Activated naive CD8-positive, alpha-beta T cell (primary cell): ENCODE results near the gene PGM1.

ENCODE experiments used
- H3K27ac Mint-ChIP-seq: one replicate; pipeline ENCODE4 v1.8.0; 2021; ENCODE audit warnings: mixed read lengths
- H3K27me3 Mint-ChIP-seq: one replicate; pipeline ENCODE4 v1.8.0; 2021; ENCODE audit warnings: mixed read lengths
- H3K36me3 Mint-ChIP-seq: one replicate; pipeline ENCODE4 v1.8.0; 2021; ENCODE audit warnings: mixed read lengths
- H3K4me1 Mint-ChIP-seq: one replicate; pipeline ENCODE4 v1.8.0; 2021; ENCODE audit warnings: low read depth, mixed read lengths
- H3K4me3 Mint-ChIP-seq: one replicate; pipeline ENCODE4 v1.8.0; 2021; ENCODE audit warnings: mild to moderate bottlenecking, mixed read lengths
- H3K9me3 Mint-ChIP-seq: one replicate; pipeline ENCODE4 v1.8.0; 2021; ENCODE audit warnings: low read depth, mixed read lengths

PGM1 gene

DNA sequence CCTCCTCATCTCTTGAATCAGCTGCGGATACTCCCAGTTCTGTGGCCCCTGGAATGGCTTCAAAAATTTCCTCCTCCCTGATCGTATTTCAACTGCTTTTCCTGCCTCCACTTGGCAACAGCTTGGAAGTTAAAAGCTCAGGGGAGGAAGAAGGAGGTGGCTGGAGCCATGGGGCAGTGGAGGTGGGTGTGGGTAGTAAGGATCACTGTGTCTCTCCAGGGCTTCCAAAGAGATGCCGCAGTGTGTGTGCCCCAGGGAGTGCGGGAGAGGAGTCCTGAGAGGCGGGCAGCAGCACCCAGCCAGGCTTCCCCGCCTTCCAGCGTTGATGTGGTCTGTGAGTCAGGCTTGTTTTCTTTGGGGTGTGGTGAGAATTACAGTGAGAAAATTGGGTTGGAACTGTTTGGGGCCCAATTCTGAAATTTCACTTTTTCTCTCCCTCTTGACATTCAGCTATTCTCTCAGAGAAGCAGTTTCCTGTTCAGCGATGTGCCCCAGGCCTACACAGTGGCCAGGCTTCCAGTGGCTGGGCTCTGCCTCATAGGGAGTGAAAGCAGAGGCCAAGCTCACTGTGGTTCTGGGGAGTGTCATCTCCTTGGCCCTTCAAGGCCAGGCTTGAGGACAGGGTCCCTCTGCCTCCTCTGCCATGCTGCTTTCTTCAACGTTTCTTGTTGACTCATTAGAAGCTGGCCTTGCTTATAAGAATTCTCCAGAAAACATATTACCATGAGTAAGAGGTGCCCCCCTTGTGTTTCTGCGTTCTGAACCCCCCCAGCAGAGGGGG, 69.0 kb downstream of the PGM1 start:
- H3K27me3 Mint-ChIP-seq: no peaks in the 10 kb centered on the region
- no peak overlapping the region for H3K27ac Mint-ChIP-seq
- H3K4me1 Mint-ChIP-seq: peaks cover 9% of the 10 kb centered on the region
- peaks cover 49% of the 10 kb centered on the region for H3K36me3 Mint-ChIP-seq
- no peak overlapping the region for H3K4me3 Mint-ChIP-seq
- peaks cover 6% of the 10 kb centered on the region for H3K9me3 Mint-ChIP-seq

DNA sequence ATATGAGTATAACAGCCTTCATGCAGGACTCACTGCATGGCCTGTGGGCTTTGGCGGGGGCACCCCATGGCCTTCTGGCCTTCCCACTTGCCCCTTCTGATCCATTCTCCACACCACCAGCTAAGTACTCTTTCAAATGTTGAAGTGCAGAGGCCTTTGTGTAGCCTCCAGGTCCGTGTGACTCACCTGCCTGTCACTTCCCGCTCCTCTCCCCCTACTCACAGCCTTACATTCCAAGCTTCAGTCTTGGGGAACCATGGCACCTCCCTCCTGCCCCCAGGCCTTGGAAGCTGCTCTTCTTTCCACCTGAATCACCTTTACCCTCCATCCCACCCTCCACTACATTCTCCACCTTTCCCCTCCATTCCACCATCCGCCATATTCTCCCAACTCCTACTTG, 69.6 kb downstream of the PGM1 start:
- no peak overlapping the region for H3K4me3 Mint-ChIP-seq
- H3K4me1 Mint-ChIP-seq: peaks cover 5% of the 10 kb centered on the region
- H3K27ac Mint-ChIP-seq: no peak overlapping the region
- H3K36me3 Mint-ChIP-seq: peaks cover 49% of the 10 kb centered on the region
- peaks cover 6% of the 10 kb centered on the region for H3K9me3 Mint-ChIP-seq
- H3K27me3 Mint-ChIP-seq: no peaks in the 10 kb centered on the region

DNA sequence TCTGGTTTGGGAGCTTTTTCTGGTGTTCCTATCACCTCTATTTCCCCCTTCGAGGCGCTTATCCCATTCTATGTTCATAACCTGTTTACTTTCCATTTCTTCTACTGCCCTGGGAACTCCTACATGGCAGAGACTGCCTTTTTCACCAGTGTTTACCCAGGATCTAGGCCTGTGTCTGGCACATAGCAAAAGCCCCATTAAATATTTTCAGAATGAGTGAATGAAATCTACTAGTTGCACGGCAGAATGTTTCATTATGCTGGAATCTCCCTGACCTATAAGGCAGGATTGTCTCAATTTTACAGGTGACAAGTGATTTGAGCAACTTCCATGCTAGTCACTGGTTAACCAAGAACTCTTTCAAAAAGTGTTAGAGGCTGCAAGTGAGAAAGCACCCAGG, 70.1 kb downstream of the PGM1 start:
- no peaks in the 10 kb centered on the region for H3K27me3 Mint-ChIP-seq
- H3K36me3 Mint-ChIP-seq: peaks cover 47% of the 10 kb centered on the region
- peaks cover 6% of the 10 kb centered on the region for H3K9me3 Mint-ChIP-seq
- no peak overlapping the region for H3K4me3 Mint-ChIP-seq
- H3K27ac Mint-ChIP-seq: no peak overlapping the region
- peaks cover 2% of the 10 kb centered on the region for H3K4me1 Mint-ChIP-seq

- H3K4me3 Mint-ChIP-seq: no peak overlapping the region
- peaks cover 47% of the 10 kb centered on the region for H3K36me3 Mint-ChIP-seq
Observed at GRCh38 chr1:63663873-63664272, 70.7 kb downstream of the PGM1 start.

GRCh38 chr1:63664742-63665141, 71.5 kb downstream of the PGM1 start:
- Mint-ChIP-seq H3K4me3 (no peak overlapping the region), H3K27me3 (no peaks in the 10 kb centered on the region)

More at GRCh38 chr1:63663873-63664272, 70.7 kb downstream of the PGM1 start:
- H3K27ac Mint-ChIP-seq: no peak overlapping the region
- peaks cover 6% of the 10 kb centered on the region for H3K9me3 Mint-ChIP-seq
- H3K4me1 Mint-ChIP-seq: peaks cover 2% of the 10 kb centered on the region
- H3K27me3 Mint-ChIP-seq: no peaks in the 10 kb centered on the region

GRCh38 chr1:63665410-63665809, 72.2 kb downstream of the PGM1 start:
- H3K4me3 Mint-ChIP-seq: no peak overlapping the region
- peaks cover 6% of the 10 kb centered on the region for H3K9me3 Mint-ChIP-seq
- peaks cover 34% of the 10 kb centered on the region for H3K36me3 Mint-ChIP-seq
- H3K27ac Mint-ChIP-seq: no peak overlapping the region
- H3K27me3 Mint-ChIP-seq: no peaks in the 10 kb centered on the region
- H3K4me1 Mint-ChIP-seq: no peaks in the 10 kb centered on the region

More at GRCh38 chr1:63664742-63665141, 71.5 kb downstream of the PGM1 start:
- peaks cover 6% of the 10 kb centered on the region for H3K9me3 Mint-ChIP-seq
- no peak overlapping the region for H3K27ac Mint-ChIP-seq
- peaks cover 38% of the 10 kb centered on the region for H3K36me3 Mint-ChIP-seq
- no peaks in the 10 kb centered on the region for H3K4me1 Mint-ChIP-seq

DNA sequence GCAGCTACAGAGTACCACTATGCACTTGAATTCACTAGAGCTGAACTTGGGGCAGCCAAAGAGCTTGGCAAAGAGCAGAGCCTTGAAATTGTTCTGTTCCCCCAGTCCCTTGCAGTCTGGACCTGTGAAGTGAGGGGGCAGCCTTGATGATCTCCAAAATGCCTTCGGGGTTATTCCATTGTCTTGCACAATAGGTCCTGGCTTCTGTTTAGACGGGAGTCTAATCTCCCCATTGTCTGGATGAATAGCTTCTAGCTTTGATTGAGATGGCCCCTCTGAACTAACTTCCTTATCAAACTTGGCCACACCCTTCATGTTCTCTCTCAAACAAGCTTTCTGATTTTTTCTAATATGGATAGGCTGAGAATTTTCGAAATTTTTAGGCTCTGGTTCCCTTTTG, 72.6 kb downstream of the PGM1 start:
- H3K27me3 Mint-ChIP-seq: no peaks in the 10 kb centered on the region
- peaks cover 34% of the 10 kb centered on the region for H3K36me3 Mint-ChIP-seq
- H3K4me3 Mint-ChIP-seq: no peak overlapping the region
- H3K9me3 Mint-ChIP-seq: peaks cover 6% of the 10 kb centered on the region
- no peak overlapping the region for H3K27ac Mint-ChIP-seq
- H3K4me1 Mint-ChIP-seq: no peaks in the 10 kb centered on the region

GRCh38 chr1:63668298-63668697, 75.1 kb downstream of the PGM1 start:
- Mint-ChIP-seq H3K4me1 (no peaks in the 10 kb centered on the region), H3K9me3 (peaks cover 6% of the 10 kb centered on the region), H3K36me3 (peaks cover 25% of the 10 kb centered on the region), H3K4me3 (no peak overlapping the region), H3K27me3 (no peaks in the 10 kb centered on the region), H3K27ac (no peak overlapping the region)

- Mint-ChIP-seq H3K9me3 (peaks cover 6% of the 10 kb centered on the region), H3K27me3 (no peaks in the 10 kb centered on the region), H3K4me3 (no peak overlapping the region), H3K27ac (no peak overlapping the region), H3K4me1 (no peaks in the 10 kb centered on the region), H3K36me3 (peaks cover 19% of the 10 kb centered on the region)
Observed at GRCh38 chr1:63669151-63669961, 76.1 kb downstream of the PGM1 start.

GRCh38 chr1:63670164-63670563, 77.0 kb downstream of the PGM1 start:
- peaks cover 6% of the 10 kb centered on the region for H3K9me3 Mint-ChIP-seq
- H3K4me1 Mint-ChIP-seq: no peaks in the 10 kb centered on the region
- no peak overlapping the region for H3K27ac Mint-ChIP-seq
- H3K27me3 Mint-ChIP-seq: no peaks in the 10 kb centered on the region
- peaks cover 13% of the 10 kb centered on the region for H3K36me3 Mint-ChIP-seq
- no peak overlapping the region for H3K4me3 Mint-ChIP-seq

DNA sequence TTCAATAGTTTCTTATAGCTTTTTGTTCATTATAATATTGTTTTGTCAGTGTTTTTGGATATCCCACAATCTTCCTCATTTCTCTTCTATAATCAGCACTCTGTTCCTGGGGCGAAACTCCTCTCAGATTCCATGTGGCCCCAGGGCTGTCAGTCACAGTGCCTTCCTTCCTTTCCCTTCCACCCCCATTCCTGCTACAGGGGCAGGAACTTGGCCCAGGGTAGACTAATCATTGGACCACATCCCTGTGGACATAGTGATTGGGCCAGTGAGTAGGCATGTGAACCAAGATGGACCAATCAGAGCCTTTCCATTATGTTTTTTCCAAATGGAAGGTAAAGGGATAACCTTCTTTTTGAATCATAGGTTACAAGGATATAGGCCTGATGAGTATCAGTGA, 78.3 kb downstream of the PGM1 start:
- Mint-ChIP-seq H3K27me3 (no peaks in the 10 kb centered on the region), H3K27ac (no peak overlapping the region), H3K9me3 (no peaks in the 10 kb centered on the region), H3K4me3 (no peak overlapping the region), H3K36me3 (peaks cover 7% of the 10 kb centered on the region), H3K4me1 (no peaks in the 10 kb centered on the region)

- H3K36me3 Mint-ChIP-seq: peaks cover 9% of the 10 kb centered on the region
- no peak overlapping the region for H3K27ac Mint-ChIP-seq
- no peaks in the 10 kb centered on the region for H3K27me3 Mint-ChIP-seq
- no peak overlapping the region for H3K4me3 Mint-ChIP-seq
- peaks cover 7% of the 10 kb centered on the region for H3K9me3 Mint-ChIP-seq
- no peaks in the 10 kb centered on the region for H3K4me1 Mint-ChIP-seq
Observed at GRCh38 chr1:63674238-63674864, 81.1 kb downstream of the PGM1 start.

GRCh38 chr1:63674865-63675419, 81.7 kb downstream of the PGM1 start:
- Mint-ChIP-seq H3K27ac (no peak overlapping the region), H3K36me3 (peaks cover 14% of the 10 kb centered on the region), H3K9me3 (peaks cover 13% of the 10 kb centered on the region), H3K4me3 (no peak overlapping the region), H3K27me3 (peaks cover 1% of the 10 kb centered on the region), H3K4me1 (no peaks in the 10 kb centered on the region)

DNA sequence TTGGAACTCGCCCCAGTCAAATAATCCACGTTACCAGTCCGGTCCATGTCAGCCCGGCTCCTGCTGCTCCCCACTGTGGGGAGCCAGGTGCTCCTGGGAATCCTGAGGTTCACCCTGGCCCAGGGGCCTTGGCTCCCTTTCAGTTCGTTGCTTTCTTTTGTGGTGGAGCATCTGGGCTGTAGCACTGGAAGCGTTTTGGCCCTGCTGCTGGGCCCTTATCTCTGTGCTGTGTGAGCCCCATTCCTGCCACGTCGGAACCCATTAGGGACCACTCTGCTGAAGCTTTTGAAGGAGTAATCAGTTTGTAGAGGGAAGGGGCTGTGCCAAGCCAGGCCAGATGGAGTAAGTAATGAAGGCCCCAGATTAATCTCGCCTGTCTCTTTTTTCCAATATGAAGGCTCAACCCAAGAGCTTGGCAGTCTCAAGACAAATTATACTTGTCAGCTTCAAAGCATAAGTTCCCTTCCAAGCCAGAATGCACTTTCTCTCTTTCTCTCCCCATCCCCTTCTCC, 82.3 kb downstream of the PGM1 start:
- no peak overlapping the region for H3K27ac Mint-ChIP-seq
- peaks cover 1% of the 10 kb centered on the region for H3K27me3 Mint-ChIP-seq
- no peak overlapping the region for H3K4me3 Mint-ChIP-seq
- H3K9me3 Mint-ChIP-seq: peaks cover 16% of the 10 kb centered on the region
- H3K4me1 Mint-ChIP-seq: no peaks in the 10 kb centered on the region
- H3K36me3 Mint-ChIP-seq: peaks cover 17% of the 10 kb centered on the region

DNA sequence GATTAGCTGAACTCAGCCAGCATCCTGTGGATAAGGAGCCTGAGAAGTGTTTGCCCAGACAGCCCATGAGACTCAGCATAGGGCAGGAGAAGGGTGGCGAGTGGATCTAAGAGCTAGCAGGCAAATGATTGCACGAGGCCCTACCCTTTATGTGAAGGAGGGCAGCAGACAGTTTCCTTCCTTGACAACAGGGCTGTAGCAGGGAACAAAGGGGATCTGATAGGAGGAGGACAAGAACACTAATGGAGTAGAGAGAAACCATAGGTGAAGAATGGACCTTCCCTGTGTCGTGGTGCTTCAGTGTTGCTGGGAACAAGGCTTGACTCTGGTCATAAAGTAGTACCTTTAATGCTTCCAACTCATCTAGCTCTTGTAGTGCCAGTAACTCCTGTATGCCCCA, 84.3 kb downstream of the PGM1 start:
- Mint-ChIP-seq H3K9me3 (peaks cover 16% of the 10 kb centered on the region), H3K4me3 (no peak overlapping the region), H3K27me3 (peaks cover 1% of the 10 kb centered on the region), H3K4me1 (no peaks in the 10 kb centered on the region), H3K36me3 (peaks cover 16% of the 10 kb centered on the region), H3K27ac (no peak overlapping the region)
